IMR-90 (cell line): ENCODE data around the gene CHML.

Experiments used
- CTCF ChIP-seq: conservative IDR thresholded peaks from 2 replicates; pipeline ENCODE4 v1.5.1; 2012; ENCODE audit warnings: mild to moderate bottlenecking, low read depth, low read length, improper control_type of control experiment
- MAFK ChIP-seq: IDR thresholded peaks from 2 replicates; pipeline ENCODE4 v1.6.1; 2012; ENCODE audit warnings: low read depth, low read length, improper control_type of control experiment
- POLR2A ChIP-seq: IDR thresholded peaks from 2 replicates; pipeline ENCODE4 v1.6.1; 2012; ENCODE audit warnings: mild to moderate bottlenecking, low read depth, low read length
- SMC3 ChIP-seq: fragments of 150-350 bp; IDR thresholded peaks from 2 replicates; pipeline ENCODE4 v1.6.1; 2016; ENCODE audit warnings: low read depth, mild to moderate bottlenecking, antibody characterized with exemption, low read length, moderate library complexity
- USF2 ChIP-seq: fragments of 150-350 bp; IDR thresholded peaks from 2 replicates; pipeline ENCODE4 v1.6.1; 2017; ENCODE audit warnings: mild to moderate bottlenecking, antibody characterized with exemption, low read length, low read depth

- TF ChIP-seq CTCF (no peak), USF2 (no peak), POLR2A (no peak), MAFK (no peak), SMC3 (no peak)
These were observed 7.2 kb downstream of the CHML start for GRCh38 chr1:241632987-241633386.
